Stimulated activated CD8-positive, alpha-beta memory T cell treated with anti-CD3 and anti-CD28 coated beads, Interleukin-15, amount 100 ng/mL, for 4 hours (primary cell): ENCODE results near the gene ZBTB20.

ENCODE experiments used
- DNase-seq, 2 donors: peaks; one replicate each; pipeline ENCODE4 v3.0.0-alpha.2; 2020; ENCODE audit warnings: low read depth in 2 of 2

Gene ZBTB20

GRCh38 chr3:114872588-114872987 is 274.5 kb downstream of the ZBTB20 start:
- no peak for DNase-seq

GRCh38 chr3:114872050-114872449 is 275.0 kb downstream of the ZBTB20 start:
- no peak for DNase-seq

DNA sequence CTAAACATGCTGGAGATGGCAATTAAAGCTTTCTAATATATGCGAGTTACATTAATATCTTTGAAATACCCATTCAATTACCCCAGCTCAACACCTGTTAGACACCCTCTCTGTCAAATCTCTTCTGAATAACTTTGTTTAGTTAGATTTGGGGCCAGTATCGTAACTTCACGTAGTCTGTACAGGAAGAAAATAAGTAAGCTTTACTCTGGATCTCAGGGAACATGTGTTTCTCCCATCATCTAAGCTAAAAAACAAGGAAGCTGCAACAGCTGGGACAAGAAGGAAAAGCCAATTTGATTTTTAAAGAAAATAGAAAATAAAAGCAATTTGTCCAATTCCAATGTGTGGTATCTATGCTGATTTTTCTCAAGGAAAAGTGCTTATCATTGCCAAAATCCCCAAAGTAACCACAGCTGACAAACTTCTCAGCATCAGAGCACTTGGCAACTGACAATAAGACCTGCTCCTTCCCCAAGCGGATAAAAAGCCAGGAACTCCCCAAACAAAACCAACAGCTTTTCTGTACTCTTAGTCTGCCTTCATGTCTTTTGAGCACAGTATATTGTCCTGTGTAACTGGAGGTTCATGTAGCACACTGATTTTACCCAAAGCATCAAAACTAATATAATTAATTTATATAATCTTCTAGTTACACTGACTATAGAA is 279.1 kb downstream of the ZBTB20 start:
- no peak for DNase-seq

- no peak for DNase-seq
Measured at GRCh38 chr3:114867359-114867758, 279.7 kb downstream of the ZBTB20 start.

- DNase-seq: no peak
Measured at GRCh38 chr3:114866430-114866829, 280.7 kb downstream of the ZBTB20 start.

DNA sequence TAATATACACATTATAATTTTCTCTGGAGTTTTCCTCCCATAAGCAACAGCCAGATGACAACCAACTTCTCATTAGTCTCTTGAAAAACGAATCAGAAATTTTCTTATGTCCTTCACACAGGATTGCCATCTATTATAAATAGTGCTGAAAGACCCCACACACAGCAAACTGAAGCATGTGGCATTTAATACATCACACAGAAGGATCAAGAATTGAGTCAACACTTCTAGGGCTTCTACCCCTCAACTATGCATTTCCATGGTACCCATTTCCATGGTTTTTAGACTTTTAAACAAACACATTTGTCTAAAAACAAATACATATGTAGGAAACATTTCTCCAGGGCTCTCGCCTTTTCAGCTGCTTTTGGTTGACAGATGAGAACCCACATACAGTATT is 282.1 kb downstream of the ZBTB20 start:
- no peak for DNase-seq

GRCh38 chr3:114863848-114864247 is 283.2 kb downstream of the ZBTB20 start:
- no peak for DNase-seq

DNA sequence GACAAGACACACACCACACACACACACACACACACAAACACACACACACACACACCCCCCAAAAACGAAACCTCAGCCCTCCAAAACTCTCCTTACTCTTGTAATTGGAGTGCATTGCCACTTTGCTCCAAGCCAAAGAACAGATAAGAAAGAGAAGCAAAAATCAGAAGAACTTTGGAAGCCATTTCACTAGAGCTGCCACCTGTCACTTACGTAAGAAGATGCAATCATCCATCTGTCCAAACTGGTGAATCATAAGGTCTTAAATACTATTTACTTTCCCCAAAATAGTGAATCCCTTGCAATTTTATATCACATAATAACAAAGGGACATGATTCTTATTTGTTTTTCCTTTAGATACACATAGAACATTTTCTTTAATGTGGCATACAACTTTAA is 285.4 kb downstream of the ZBTB20 start:
- DNase-seq: no peak

GRCh38 chr3:114860531-114860930 is 286.6 kb downstream of the ZBTB20 start:
- no peak for DNase-seq

DNA sequence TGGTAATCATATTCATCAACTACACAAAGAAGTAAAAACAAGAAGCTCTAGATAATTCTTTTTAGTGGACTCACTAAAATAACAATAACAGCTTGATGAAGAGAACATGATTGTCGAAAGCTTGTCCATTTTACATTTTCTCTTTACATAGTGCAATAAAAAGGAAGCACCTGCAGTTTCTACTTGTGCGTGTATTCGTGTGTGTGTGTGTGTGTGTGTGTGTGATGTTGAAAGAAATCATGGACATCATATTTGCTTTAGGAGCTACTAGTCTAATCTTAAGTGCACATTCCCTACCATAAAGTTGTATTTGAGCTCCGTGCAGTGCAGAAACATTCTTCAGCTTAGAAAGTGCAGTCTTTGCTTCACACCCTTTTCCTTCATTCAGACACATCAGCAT is 288.8 kb downstream of the ZBTB20 start:
- no peak for DNase-seq

DNA sequence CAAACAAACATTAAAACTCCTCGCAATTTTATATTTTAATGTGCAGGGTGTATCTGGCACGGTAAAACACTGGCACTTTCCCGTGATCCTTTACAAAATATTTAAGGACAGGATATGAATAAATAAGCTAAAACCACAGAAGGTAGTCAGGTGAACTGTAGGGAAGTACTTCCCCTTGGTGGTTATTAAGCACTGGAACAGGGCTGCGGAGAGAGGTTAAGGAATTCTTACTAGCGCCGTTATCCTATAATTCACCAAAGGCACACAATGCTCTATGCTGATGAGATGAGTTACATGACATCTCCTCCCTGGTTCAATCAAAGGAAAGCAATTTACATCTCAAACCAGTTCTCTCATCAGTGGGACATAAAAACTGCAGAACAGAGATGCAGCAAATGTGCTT is 289.8 kb downstream of the ZBTB20 start:
- DNase-seq: no peak

DNA sequence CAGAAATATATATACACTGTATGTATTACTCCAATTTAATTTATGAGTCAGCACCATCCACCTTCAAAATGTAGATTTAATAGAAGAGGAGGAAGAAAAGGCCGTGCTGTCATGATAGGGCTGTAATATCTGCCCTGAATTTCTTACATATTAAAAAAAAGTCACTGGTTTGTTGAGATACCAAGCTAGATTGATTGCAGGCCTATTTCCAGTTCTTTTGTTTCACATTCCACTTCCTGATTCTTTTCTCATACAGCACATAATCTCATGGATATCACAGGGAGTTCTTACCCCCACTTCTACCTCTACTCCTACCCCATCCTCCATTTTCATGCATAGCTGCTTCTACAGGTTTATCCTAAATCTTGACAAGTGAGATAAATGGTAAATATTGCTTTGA is 290.3 kb downstream of the ZBTB20 start:
- DNase-seq: no peak

DNA sequence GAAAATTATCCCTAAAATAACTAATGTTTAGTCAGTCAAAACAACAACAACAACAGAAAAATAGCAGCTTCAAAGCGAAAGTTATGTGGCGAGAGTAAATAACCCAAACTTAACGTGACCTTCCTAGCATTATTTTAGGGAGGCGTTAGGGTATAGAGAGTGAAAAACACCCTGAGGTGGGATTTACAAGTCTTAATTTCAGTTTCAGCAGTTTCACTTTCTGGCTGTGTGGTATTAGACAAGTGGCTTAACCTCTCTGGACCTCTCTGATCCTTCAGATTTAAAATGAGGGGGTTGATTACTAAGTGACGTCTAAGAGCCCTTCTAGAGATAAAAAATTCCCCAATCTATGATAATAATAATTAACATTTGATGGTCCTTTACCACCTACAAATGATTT is 291.2 kb downstream of the ZBTB20 start:
- DNase-seq: no peak

- no peak for DNase-seq
Measured at GRCh38 chr3:114852966-114853365, 294.1 kb downstream of the ZBTB20 start.

GRCh38 chr3:114850898-114851297 is 296.2 kb downstream of the ZBTB20 start:
- no peak for DNase-seq

DNA sequence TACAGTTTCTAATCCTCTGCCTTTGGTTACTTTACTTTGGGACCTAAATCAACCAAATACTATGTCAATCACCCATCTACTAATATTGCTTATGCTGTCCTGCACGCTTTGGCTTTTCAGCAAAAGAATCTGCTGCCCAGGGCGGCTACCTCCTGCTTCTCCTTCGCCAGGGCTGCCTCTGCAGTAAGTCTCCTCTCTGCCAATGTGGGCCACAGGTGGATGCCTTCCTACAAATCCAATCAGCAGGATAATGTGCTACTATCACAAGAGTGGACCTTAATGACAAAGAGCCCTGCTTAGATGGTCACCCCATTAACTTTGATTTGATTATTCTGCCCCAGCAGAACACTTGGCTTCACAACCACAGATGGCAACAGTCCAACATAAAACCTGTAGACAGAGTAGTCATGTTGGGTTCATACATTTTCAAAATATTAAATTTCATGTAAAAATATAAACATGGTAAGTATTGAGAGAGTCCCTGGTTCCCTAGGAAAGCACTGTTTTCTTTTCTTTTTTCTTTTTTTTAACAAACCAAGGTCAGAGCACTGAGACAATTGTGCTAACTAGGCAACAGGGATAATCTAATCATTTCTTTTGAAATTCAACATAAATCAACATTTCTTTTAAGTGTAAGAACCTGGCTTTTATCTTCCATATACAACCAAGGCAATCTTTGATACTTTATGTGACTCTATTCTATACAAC is 298.3 kb downstream of the ZBTB20 start:
- no peak for DNase-seq

DNA sequence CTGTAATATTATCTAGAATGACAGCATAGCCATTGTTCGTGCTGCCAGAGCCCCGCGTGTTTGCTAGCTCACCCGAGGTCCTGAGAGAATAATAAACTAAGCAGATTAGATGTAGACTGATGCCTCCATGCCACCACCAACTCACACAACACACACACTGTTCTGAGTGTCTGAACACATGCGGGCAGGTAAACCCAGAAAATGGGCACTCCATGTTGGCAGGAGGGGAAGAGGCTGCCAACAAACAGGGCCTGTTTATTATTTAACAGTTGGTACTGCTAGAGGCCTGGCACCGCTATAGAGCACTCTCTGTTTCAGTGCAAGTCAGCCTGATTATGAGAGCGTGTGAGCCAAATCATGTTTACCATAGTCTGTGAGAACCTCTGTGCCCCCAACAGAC is 299.0 kb downstream of the ZBTB20 start:
- DNase-seq: no peak

DNA sequence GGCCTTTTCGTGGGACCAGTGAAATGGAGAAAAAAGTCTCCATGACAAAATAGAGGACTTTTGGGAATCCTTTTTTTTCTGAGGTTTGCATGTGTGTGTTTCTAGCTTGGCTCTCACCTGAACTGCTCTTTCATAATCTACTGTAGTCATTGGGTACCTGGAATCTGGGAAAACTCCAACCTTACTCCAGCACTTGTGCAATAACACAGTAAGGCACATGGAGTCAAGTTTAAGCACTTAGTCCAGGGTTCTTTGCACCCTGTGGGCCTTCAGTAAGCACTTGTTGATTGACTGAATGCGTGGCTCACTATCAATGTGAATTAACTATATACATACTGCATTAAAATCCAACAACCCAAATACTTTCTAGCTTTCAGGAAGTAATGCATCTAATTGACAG is 299.5 kb downstream of the ZBTB20 start:
- no peak for DNase-seq

DNA sequence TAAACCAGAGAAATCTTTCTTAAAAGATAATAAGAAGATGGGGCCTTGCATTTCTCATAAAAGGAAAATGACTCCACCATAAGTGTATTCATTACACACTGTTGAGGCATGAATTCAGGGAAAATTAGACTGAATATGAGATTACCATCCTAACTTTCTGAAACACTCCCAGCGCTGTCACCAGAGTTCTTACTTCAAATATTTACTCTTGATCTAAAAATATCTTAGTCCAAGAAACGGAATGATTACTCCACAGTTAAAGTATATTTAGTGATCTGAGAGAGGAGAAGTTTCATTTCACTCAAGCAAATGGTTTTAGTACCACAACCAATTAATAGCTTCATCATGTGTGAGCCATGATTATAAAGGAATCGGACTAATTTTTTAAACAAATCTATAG is 300.3 kb downstream of the ZBTB20 start:
- DNase-seq: no peak

DNA sequence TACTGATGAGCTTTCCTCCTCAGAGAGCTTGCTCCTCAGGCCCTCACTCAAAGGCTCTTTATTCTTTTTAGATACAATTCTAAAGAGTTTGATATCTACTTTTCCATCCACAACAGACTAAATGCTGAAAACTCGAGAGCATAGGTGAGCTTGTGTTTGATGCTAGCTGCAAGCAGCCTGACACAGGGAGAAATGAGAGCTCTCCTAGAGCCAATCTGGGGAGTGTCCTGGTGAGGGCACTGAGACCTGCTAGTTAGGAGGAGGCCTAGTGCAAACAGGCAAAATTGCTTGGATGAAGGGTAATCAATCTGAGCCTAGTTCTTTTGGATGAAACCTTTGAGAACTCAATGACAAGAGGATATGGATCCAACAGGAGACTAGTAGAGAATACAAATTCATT is 300.8 kb downstream of the ZBTB20 start:
- DNase-seq: no peak

GRCh38 chr3:114841515-114841914 is 305.6 kb downstream of the ZBTB20 start:
- no peak for DNase-seq

GRCh38 chr3:114839476-114839875 is 307.6 kb downstream of the ZBTB20 start:
- DNase-seq: no peak

DNA sequence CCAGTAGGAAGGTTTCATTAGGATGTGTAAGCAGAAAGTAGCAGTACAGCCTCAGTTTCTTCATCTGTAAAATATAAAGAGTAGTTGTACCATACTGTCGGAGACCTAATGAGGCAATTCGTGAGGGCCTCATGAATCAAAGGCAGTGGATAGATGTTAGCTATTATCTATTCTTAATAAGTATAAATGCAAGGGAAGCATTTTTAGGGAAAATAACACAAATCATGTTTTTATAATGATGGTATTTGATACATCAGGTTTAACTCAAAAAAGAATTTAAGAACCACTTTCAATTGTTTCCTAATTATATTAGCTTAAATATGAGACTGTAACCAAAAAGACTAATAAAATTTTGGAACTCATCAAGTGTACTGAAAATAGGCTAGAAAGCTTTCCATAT is 309.1 kb downstream of the ZBTB20 start:
- no peak for DNase-seq
